ENCODE data around the gene NIN.
A peak's percentile ranks its signal among the peaks of the same experiment; 100 is the strongest.

Gene NIN

GRCh38 chr14:50837850-50838470, 7.0 kb upstream of the NIN start:
- no peak for DNase-seq (ENCODE audit: low read depth in 4 of 4, low spot score in 1 of 4)

- DNase-seq (ENCODE audit: low read depth in 4 of 4, low spot score in 1 of 4) = no peak
Observed at GRCh38 chr14:50837271-50837670, 6.3 kb upstream of the NIN start.

- no peak for DNase-seq (ENCODE audit: low read depth in 4 of 4, low spot score in 1 of 4)
Observed at GRCh38 chr14:50836515-50836914, 5.6 kb upstream of the NIN start.

GRCh38 chr14:50835280-50835679, 4.3 kb upstream of the NIN start:
- no peak for DNase-seq (ENCODE audit: low read depth in 4 of 4, low spot score in 1 of 4)

- DNase-seq (ENCODE audit: low read depth in 4 of 4, low spot score in 1 of 4) = no peak
Observed at GRCh38 chr14:50834802-50835276, 3.9 kb upstream of the NIN start.

- no peak for DNase-seq (ENCODE audit: low read depth in 4 of 4, low spot score in 1 of 4)
Observed at GRCh38 chr14:50832935-50833630, 2.1 kb upstream of the NIN start.

- no peak for DNase-seq (ENCODE audit: low read depth in 4 of 4, low spot score in 1 of 4)
Observed at GRCh38 chr14:50831726-50832168, 785 bp upstream of the NIN start.

GRCh38 chr14:50830044-50830931, 674 bp downstream of the NIN start:
- DNase-seq (ENCODE audit: low read depth in 4 of 4, low spot score in 1 of 4) = peak in 3 of 4 experiments; percentile 43 to 62 (median 53)

- no peak for DNase-seq (ENCODE audit: low read depth in 4 of 4, low spot score in 1 of 4)
Observed at GRCh38 chr14:50829489-50830043, 1.4 kb downstream of the NIN start.

GRCh38 chr14:50828721-50829488, 2.1 kb downstream of the NIN start:
- DNase-seq (ENCODE audit: low read depth in 4 of 4, low spot score in 1 of 4) = no peak

- DNase-seq (ENCODE audit: low read depth in 4 of 4, low spot score in 1 of 4) = no peak
Observed at GRCh38 chr14:50826681-50827080, 4.3 kb downstream of the NIN start.

GRCh38 chr14:50825307-50825706, 5.7 kb downstream of the NIN start:
- no peak for DNase-seq (ENCODE audit: low read depth in 4 of 4, low spot score in 1 of 4)

GRCh38 chr14:50823762-50824636, 7.0 kb downstream of the NIN start:
- DNase-seq (ENCODE audit: low read depth in 4 of 4, low spot score in 1 of 4) = no peak

- no peak for DNase-seq (ENCODE audit: low read depth in 4 of 4, low spot score in 1 of 4)
Observed at GRCh38 chr14:50823051-50823761, 7.8 kb downstream of the NIN start.

GRCh38 chr14:50822501-50823042, 8.4 kb downstream of the NIN start:
- DNase-seq (ENCODE audit: low read depth in 4 of 4, low spot score in 1 of 4) = no peak

- no peak for DNase-seq (ENCODE audit: low read depth in 4 of 4, low spot score in 1 of 4)
Observed at GRCh38 chr14:50821510-50822464, 9.2 kb downstream of the NIN start.

GRCh38 chr14:50820786-50821509, 10.0 kb downstream of the NIN start:
- no peak for DNase-seq (ENCODE audit: low read depth in 4 of 4, low spot score in 1 of 4)

Data from stimulated activated CD4-positive, alpha-beta T cell treated with anti-CD3 and anti-CD28 coated beads, Interleukin-1b, Interleukin-23, amount 100 ng/mL, for 24 hours (primary cell).